H1 (cell line): ENCODE results near the gene ERMARD. TPM values are rescaled to one million over a fixed set of nuclear protein-coding genes. Genes with fewer than 3 reads are reported as not detected.

ENCODE experiments used
- CTCF ChIA-PET: fragments of 300-600 bp; sonication (Branson Sonifier 250); formaldehyde crosslinking; loops from one replicate; lab custom pipeline; 2021; ENCODE audit not compliant: partially characterized antibody; lab: Charles Lee
- POLR2A ChIA-PET: fragments of 300-600 bp; sonication (Branson Sonifier 250); formaldehyde crosslinking; loops from one replicate; lab custom pipeline; 2021; ENCODE audit warnings: inconsistent platforms; ENCODE audit not compliant: partially characterized antibody; lab: Charles Lee
- DNase-seq, 2 experiments: peaks; one replicate each; pipeline versions ENCODE4 v3.0.0 to v3.0.0-alpha.2; 2010 to 2022; ENCODE audit warnings: low spot score in 2 of 2, low read depth in 1 of 2, mixed read lengths in 1 of 2
- FAIRE-seq: peaks from 2 replicates; lab custom pipeline; 2011; peaks lifted over from hg19 to GRCh38; lab: Jason Lieb, UNC
- H2AFZ ChIP-seq: 2 replicates; pipeline ENCODE4 v1.8.1; 2012; ENCODE audit warnings: low read length, inconsistent platforms
- H2AK5ac ChIP-seq: 2 replicates; pipeline ENCODE4 v1.6.1; 2013; ENCODE audit warnings: low read depth, low read length
- H2BK120ac ChIP-seq: replicated peaks from 2 replicates; pipeline ENCODE3; 2013; ENCODE audit warnings: low read depth, low read length, inconsistent platforms
- H2BK12ac ChIP-seq: 2 replicates; pipeline ENCODE4 v1.6.1; 2013; ENCODE audit warnings: low read depth, low read length
- H2BK15ac ChIP-seq: 2 replicates; pipeline ENCODE4 v1.6.1; 2013; ENCODE audit warnings: low read length
- H2BK20ac ChIP-seq: 2 replicates; pipeline ENCODE4 v1.6.1; 2013; ENCODE audit warnings: low read length
- H2BK5ac ChIP-seq: 2 replicates; pipeline ENCODE4 v1.6.1; 2013; ENCODE audit warnings: low read depth, low read length
- H3K14ac ChIP-seq: 2 replicates; pipeline ENCODE4 v1.6.1; 2013; ENCODE audit warnings: inconsistent platforms; ENCODE audit not compliant: insufficient read length
- H3K18ac ChIP-seq: 2 replicates; pipeline ENCODE4 v1.6.1; 2013; ENCODE audit warnings: low read length; ENCODE audit errors: extremely low read depth
- H3K23ac ChIP-seq: 2 replicates; pipeline ENCODE4 v1.6.1; 2013; ENCODE audit warnings: inconsistent platforms; ENCODE audit not compliant: insufficient read length
- H3K23me2 ChIP-seq: 2 replicates; pipeline ENCODE4 v1.6.1; 2013; ENCODE audit warnings: low read depth, low read length
- H3K27ac ChIP-seq: 2 replicates; pipeline ENCODE4 v1.6.1; 2011; ENCODE audit warnings: low read depth, low read length, inconsistent platforms
- H3K27me3 ChIP-seq, 4 experiments: replicated peaks in 1 of 4; 1 replicate in 1 of 4; 2 replicates in 3 of 4; pipeline versions ENCODE4 v1.6.1 to v1.8.1; 2011 to 2013; ENCODE audit warnings: low read length in 3 of 4, mild to moderate bottlenecking in 3 of 4, inconsistent platforms in 2 of 4, mixed read lengths in 2 of 4, moderate library complexity in 1 of 4; ENCODE audit not compliant: control insufficient read depth in 3 of 4, insufficient read depth in 3 of 4; ENCODE audit errors: extremely low read depth in 1 of 4
- H3K36me3 ChIP-seq, 4 experiments: 2 replicates each; pipeline versions ENCODE4 v1.6.1 to v1.8.1; 2011 to 2013; ENCODE audit warnings: mild to moderate bottlenecking in 4 of 4, low read length in 3 of 4, moderate library complexity in 2 of 4, control low read depth in 1 of 4, inconsistent platforms in 1 of 4; ENCODE audit not compliant: insufficient read depth in 4 of 4, control insufficient read depth in 2 of 4
- H3K4ac ChIP-seq: replicated peaks from 2 replicates; pipeline ENCODE3; 2013; ENCODE audit warnings: low read length, low read depth, mixed read lengths, inconsistent platforms; ENCODE audit not compliant: insufficient read length
- H3K4me1 ChIP-seq, 4 experiments: replicated peaks in 1 of 4; 1 replicate in 1 of 4; 2 replicates in 3 of 4; pipeline versions ENCODE4 v1.6.1 to v1.8.1; 2011 to 2013; ENCODE audit warnings: low read length in 3 of 4, inconsistent platforms in 2 of 4, mixed read lengths in 1 of 4; ENCODE audit not compliant: insufficient read depth in 4 of 4, control insufficient read depth in 3 of 4
- H3K4me2 ChIP-seq, 2 experiments: 2 replicates each; pipeline versions ENCODE4 v1.6.1 to v1.8.1; 2011 to 2013; ENCODE audit warnings: low read depth in 2 of 2, low read length in 2 of 2, control low read depth in 1 of 2, inconsistent platforms in 1 of 2, mild to moderate bottlenecking in 1 of 2; ENCODE audit not compliant: insufficient read depth in 1 of 2
- H3K4me3 ChIP-seq, 4 experiments: fragments of 200-600, 300-600 bp in 1 of 4; sonication (generic), shearing (Covaris generic), sonication (Bioruptor Twin) in 1 of 4; 2 replicates each; pipeline versions ENCODE4 v1.5.1 to v1.8.1; 2011 to 2016; ENCODE audit warnings: low read length in 4 of 4, low read depth in 3 of 4, control low read depth in 2 of 4, inconsistent platforms in 2 of 4, mild to moderate bottlenecking in 2 of 4, mixed read lengths in 1 of 4, moderate library complexity in 1 of 4; ENCODE audit not compliant: insufficient read depth in 2 of 4; ENCODE audit errors: extremely low read depth in 1 of 4
- H3K56ac ChIP-seq: replicated peaks from 2 replicates; pipeline ENCODE3; 2013; ENCODE audit warnings: low read depth, mild to moderate bottlenecking, mixed read lengths, low read length, inconsistent platforms; ENCODE audit not compliant: insufficient read length
- H3K79me1 ChIP-seq: 2 replicates; pipeline ENCODE4 v1.6.1; 2013; ENCODE audit warnings: low read depth, low read length, control low read depth
- H3K79me2 ChIP-seq, 2 experiments: 2 replicates each; pipeline versions ENCODE4 v1.6.1 to v1.8.1; 2012 to 2013; ENCODE audit warnings: low read length in 2 of 2, mild to moderate bottlenecking in 2 of 2, inconsistent platforms in 1 of 2; ENCODE audit not compliant: insufficient read depth in 2 of 2, control insufficient read depth in 1 of 2
- H3K9ac ChIP-seq, 4 experiments: replicated peaks in 1 of 4; 1 replicate in 1 of 4; 2 replicates in 3 of 4; pipeline versions ENCODE4 v1.6.1 to v1.8.1; 2011 to 2013; ENCODE audit warnings: low read depth in 3 of 4, low read length in 3 of 4, control low read depth in 2 of 4, mild to moderate bottlenecking in 2 of 4, moderate library complexity in 2 of 4, inconsistent platforms in 1 of 4; ENCODE audit errors: extremely low read depth in 1 of 4
- H3K9me3 ChIP-seq, 2 experiments: 2 replicates each; pipeline versions ENCODE4 v1.6.1 to v1.8.1; 2012 to 2013; ENCODE audit warnings: mild to moderate bottlenecking in 2 of 2, moderate library complexity in 2 of 2, control low read depth in 1 of 2, inconsistent platforms in 1 of 2, low read depth in 1 of 2, low read length in 1 of 2, mixed read lengths in 1 of 2; ENCODE audit not compliant: insufficient read depth in 2 of 2
- H4K20me1 ChIP-seq, 2 experiments: replicated peaks in 1 of 2; 2 replicates each; pipeline versions ENCODE3 to v1.8.1; 2011 to 2013; ENCODE audit warnings: inconsistent platforms in 2 of 2, low read length in 2 of 2, mild to moderate bottlenecking in 1 of 2; ENCODE audit not compliant: insufficient read depth in 2 of 2, control insufficient read depth in 1 of 2
- H4K5ac ChIP-seq: 2 replicates; pipeline ENCODE4 v1.6.1; 2013; ENCODE audit warnings: low read length, low read depth, mixed read lengths, inconsistent platforms; ENCODE audit not compliant: insufficient read length
- H4K8ac ChIP-seq: 2 replicates; pipeline ENCODE4 v1.8.0; 2013; ENCODE audit warnings: mild to moderate bottlenecking, moderate library complexity, low read length, inconsistent platforms; ENCODE audit not compliant: insufficient read depth; ENCODE audit errors: extremely low read depth
- H4K91ac ChIP-seq: replicated peaks from 2 replicates; pipeline ENCODE3; 2013; ENCODE audit warnings: low read length, mixed read lengths, inconsistent platforms; ENCODE audit not compliant: insufficient read length
- NANOG ChIP-seq: IDR thresholded peaks from 2 replicates; pipeline ENCODE4 v1.6.1; 2011; ENCODE audit warnings: low read length, low read depth, mild to moderate bottlenecking, inconsistent platforms; ENCODE audit not compliant: insufficient read depth, poor library complexity, severe bottlenecking
- RNF2 ChIP-seq: fragments of 200-900, 300-1000 bp; sonication (generic); IDR thresholded peaks from 2 replicates; pipeline ENCODE4 v1.7.1; 2016; ENCODE audit warnings: borderline replicate concordance, low read depth, mild to moderate bottlenecking, antibody characterized with exemption, low read length; ENCODE audit not compliant: poor library complexity, severe bottlenecking; ENCODE audit errors: missing control alignments
- whole genome bisulfite sequencing, 2 experiments: shearing (Covaris generic) in 1 of 2; methylation state at CpG; one replicate each; pipeline versions ENCODE4 v1.1.6 to v1.1.7; 2013 to 2015; ENCODE audit warnings: low lambda C conversion rate in 2 of 2, mixed read lengths in 2 of 2, inconsistent platforms in 1 of 2, low coverage in 1 of 2, missing lambda C conversion rate in 1 of 2; ENCODE audit not compliant: insufficient replicate concordance in 2 of 2, insufficient coverage in 1 of 2, insufficient read length in 1 of 2; ENCODE audit errors: extremely low coverage in 1 of 2, missing lambda C conversion rate in 1 of 2; 5-methylcytosine and 5-hydroxymethylcytosine counted together
- polyA plus RNA-seq, 7 experiments: library from polyadenylated mRNA; depleted of rRNA in 3 of 7; stranded (reverse) in 5 of 7; unstranded in 2 of 7; fragments of >200 nt in 5 of 7; fragments of 200-250 nt in 2 of 7; gene quantifications; 1 replicate in 5 of 7; 2 replicates in 1 of 7; 4 replicates in 1 of 7; pipeline versions ENCODE4 v1.2.1 to v1.2.3, GENCODE V29; 2011 to 2013; ENCODE audit warnings: missing spikeins in 2 of 7, mixed read lengths in 2 of 7
- total RNA-seq: library from RNA; stranded (reverse); fragmentation: NEBNext Ultra II Directional; extraction: Animal tissue kit (Norgen Biotek cat#: 25700); gene quantifications from 2 replicates; pipeline ENCODE4 v1.2.1, GENCODE V29; 2021

The ERMARD gene
- total and polyA plus RNA-seq, 2 of the 8 experiments (the other 6 are each of a cell fraction or from before 2014, with no cell fraction given) = 12.2 to 25.6 TPM

- no peak overlapping the region for H2AFZ ChIP-seq
- FAIRE-seq (no peak), DNase-seq (no peak)
- H3K27me3 ChIP-seq = no peaks in the 10 kb centered on the region
- TF ChIP-seq RNF2 = no peak
- no peak for TF ChIP-seq NANOG
- ChIA-PET POLR2A (interaction anchor here (1.6 to 2.6 kb wide), 3 partner anchors 11 to 38 kb away, joined by 5 to 12 read pairs (median 6); partner anchors contain the start of genes DYNLT2, ERMARD and PHF10), CTCF (interaction anchor here (1.7 kb wide), 1 partner anchor 10 kb away, joined by 6 read pairs; no protein-coding TSS in a partner anchor)
- H2BK120ac ChIP-seq = no peak overlapping the region
- H2BK5ac ChIP-seq = no peak overlapping the region
- no peaks in the 10 kb centered on the region for H3K79me1 ChIP-seq
- no peak overlapping the region for H3K9ac ChIP-seq
- no peak overlapping the region for H2AK5ac ChIP-seq
- no peak overlapping the region for H4K91ac ChIP-seq
- H3K4me2 ChIP-seq = no peak overlapping the region
- H4K20me1 ChIP-seq = peaks cover 2 to 3% of the 10 kb centered on the region in 2 experiments
- WGBS, 2 experiments = 86% methylated on average over 10 of the region's 10 CpGs; no CpG with 5 or more reads in 1 of the 2 experiments
- no peaks in the 10 kb centered on the region for H3K9me3 ChIP-seq
- H3K27ac ChIP-seq = no peak overlapping the region
- H3K79me2 ChIP-seq = no peaks in the 10 kb centered on the region; a peak in 1 of 4 replicates
- H3K4me1 ChIP-seq = no peaks in the 10 kb centered on the region
- no peak overlapping the region for H3K23ac ChIP-seq
- H3K56ac ChIP-seq = no peak overlapping the region
- no peak overlapping the region for H2BK15ac ChIP-seq
- H4K5ac ChIP-seq = no peak overlapping the region
- peaks cover 0 to 8% (median 3%) of the 10 kb centered on the region in 4 experiments; a peak in 3 of 8 replicates for H3K36me3 ChIP-seq
- H3K18ac ChIP-seq = no peak overlapping the region
- no peak overlapping the region for H2BK20ac ChIP-seq
- H2BK12ac ChIP-seq = no peak overlapping the region
- no peak overlapping the region for H3K4ac ChIP-seq
- H3K14ac ChIP-seq = no peak overlapping the region
- H3K23me2 ChIP-seq = peaks cover 2% of the 10 kb centered on the region; the same call in 1 of the 2 replicates
- H4K8ac ChIP-seq = no peak overlapping the region
- H3K4me3 ChIP-seq = no peak overlapping the region
Measured at GRCh38 chr6:169763308-169763707, 11.9 kb downstream of the ERMARD start.
